GM18868 (cell line): Measurements from ENCODE around the gene FCGR1A.
A peak's percentile ranks its signal among the peaks of the same experiment; 100 is the strongest.
"Not testable (repeated sequence)": the region's sequence is repeated elsewhere in the genome, so short reads cannot be mapped to it uniquely, and the experiment has no call there.

Source experiments
- ATAC-seq: cut with Tn5 transposase; IDR thresholded peaks from one replicate; pipeline ENCODE4 v1.9.1; 2021; ENCODE audit warnings: mild to moderate bottlenecking, moderate library complexity; ENCODE audit not compliant: unreplicated experiment

FCGR1A gene

GRCh38 chr1:149775510-149776147 is 6.9 kb upstream of the FCGR1A start:
- ATAC-seq, result not testable (repeated sequence)

- not testable (repeated sequence) for ATAC-seq
These were observed 5.4 kb upstream of the FCGR1A start for GRCh38 chr1:149777084-149777483.

- not testable (repeated sequence) for ATAC-seq
These were observed 4.2 kb upstream of the FCGR1A start for GRCh38 chr1:149778313-149778712.

GRCh38 chr1:149781413-149781984 is 995 bp upstream of the FCGR1A start:
- not testable (repeated sequence) for ATAC-seq

GRCh38 chr1:149783289-149783688 is 795 bp downstream of the FCGR1A start:
- ATAC-seq, result not testable (repeated sequence)

- not testable (repeated sequence) for ATAC-seq
These were observed 1.4 kb downstream of the FCGR1A start for GRCh38 chr1:149783868-149784267.

GRCh38 chr1:149787688-149788451 is 5.4 kb downstream of the FCGR1A start:
- ATAC-seq, result not testable (repeated sequence)

- peak; percentile 76 for ATAC-seq
These were observed 10.0 kb downstream of the FCGR1A start for GRCh38 chr1:149792502-149792901.

GRCh38 chr1:149792912-149793515 is 10.5 kb downstream of the FCGR1A start:
- ATAC-seq, result peak; percentile 85

GRCh38 chr1:149793885-149794284 is 11.4 kb downstream of the FCGR1A start:
- ATAC-seq, result not testable (repeated sequence)

GRCh38 chr1:149801628-149802027 is 19.1 kb downstream of the FCGR1A start:
- not testable (repeated sequence) for ATAC-seq

GRCh38 chr1:149804417-149805080 is 22.1 kb downstream of the FCGR1A start:
- ATAC-seq, result not testable (repeated sequence)

GRCh38 chr1:149810697-149811405 is 28.4 kb downstream of the FCGR1A start:
- ATAC-seq, result not testable (repeated sequence)

GRCh38 chr1:149811514-149811889 is 29.0 kb downstream of the FCGR1A start:
- ATAC-seq, result peak; percentile 21

- ATAC-seq, result peak; percentile 82
These were observed 29.7 kb downstream of the FCGR1A start for GRCh38 chr1:149811890-149812829.

GRCh38 chr1:149812893-149813801 is 30.7 kb downstream of the FCGR1A start:
- peak; percentile 7 for ATAC-seq

- ATAC-seq, result not testable (repeated sequence)
These were observed 37.9 kb downstream of the FCGR1A start for GRCh38 chr1:149820387-149820786.

GRCh38 chr1:149826555-149826954 is 44.1 kb downstream of the FCGR1A start:
- ATAC-seq, result not testable (repeated sequence)
